Measurements from ENCODE around the gene FAT1.
"Not testable (repeated sequence)": the region's sequence is repeated elsewhere in the genome, so short reads cannot be mapped to it uniquely, and the experiment has no call there.

FAT1 gene

GRCh38 chr4:186762361-186762760 is 38.7 kb upstream of the FAT1 start:
- H3K4me3 ChIP-seq (ENCODE audit: low read depth in 1 of 2, low read length in 2 of 2): no peak overlapping the region
- no peak overlapping the region for H3K9ac ChIP-seq (ENCODE audit: low read depth in 1 of 2, low read length in 2 of 2)
- H3K27ac ChIP-seq (ENCODE audit: low read depth, low read length): no peak overlapping the region
- no peaks in the 10 kb centered on the region for H3K27me3 ChIP-seq (ENCODE audit: control insufficient read depth in 1 of 2, insufficient read depth in 2 of 2, low read length in 2 of 2)
- H3K36me3 ChIP-seq (ENCODE audit: control insufficient read depth in 1 of 2, insufficient read depth in 2 of 2, low read length in 2 of 2): no peaks in the 10 kb centered on the region
- peaks cover 14 to 24% of the 10 kb centered on the region in 2 donors for H3K4me1 ChIP-seq (ENCODE audit: control insufficient read depth in 1 of 2, insufficient read depth in 2 of 2, low read length in 2 of 2)
- no peaks in the 10 kb centered on the region for H3K9me3 ChIP-seq (ENCODE audit: control insufficient read depth in 1 of 2, low read length in 2 of 2)

- H3K27ac ChIP-seq (ENCODE audit: low read depth, low read length): not testable (repeated sequence)
Measured at GRCh38 chr4:186761956-186762355, 38.3 kb upstream of the FAT1 start.

GRCh38 chr4:186761393-186761792 is 37.7 kb upstream of the FAT1 start:
- H3K27me3 ChIP-seq (ENCODE audit: control insufficient read depth in 1 of 2, insufficient read depth in 2 of 2, low read length in 2 of 2): no peaks in the 10 kb centered on the region
- no peaks in the 10 kb centered on the region for H3K36me3 ChIP-seq (ENCODE audit: control insufficient read depth in 1 of 2, insufficient read depth in 2 of 2, low read length in 2 of 2)
- H3K4me1 ChIP-seq (ENCODE audit: control insufficient read depth in 1 of 2, insufficient read depth in 2 of 2, low read length in 2 of 2): peaks cover 12 to 19% of the 10 kb centered on the region in 2 donors
- H3K4me3 ChIP-seq (ENCODE audit: low read depth in 1 of 2, low read length in 2 of 2): no peak overlapping the region
- H3K9me3 ChIP-seq (ENCODE audit: control insufficient read depth in 1 of 2, low read length in 2 of 2): no peaks in the 10 kb centered on the region
- no peak overlapping the region for H3K9ac ChIP-seq (ENCODE audit: low read depth in 1 of 2, low read length in 2 of 2)
- no peak overlapping the region for H3K27ac ChIP-seq (ENCODE audit: low read depth, low read length)

More at GRCh38 chr4:186761956-186762355, 38.3 kb upstream of the FAT1 start:
- H3K4me3 ChIP-seq (ENCODE audit: low read depth in 1 of 2, low read length in 2 of 2); H3K9me3 ChIP-seq (ENCODE audit: control insufficient read depth in 1 of 2, low read length in 2 of 2); H3K27me3 ChIP-seq (ENCODE audit: control insufficient read depth in 1 of 2, insufficient read depth in 2 of 2, low read length in 2 of 2); H3K9ac ChIP-seq (ENCODE audit: low read depth in 1 of 2, low read length in 2 of 2); H3K36me3 ChIP-seq (ENCODE audit: control insufficient read depth in 1 of 2, insufficient read depth in 2 of 2, low read length in 2 of 2): not testable (repeated sequence)
- peaks cover 14 to 24% of the 10 kb centered on the region in 2 donors for H3K4me1 ChIP-seq (ENCODE audit: control insufficient read depth in 1 of 2, insufficient read depth in 2 of 2, low read length in 2 of 2)

GRCh38 chr4:186760576-186760975 is 36.9 kb upstream of the FAT1 start:
- Histone ChIP-seq H3K27me3 (ENCODE audit: control insufficient read depth in 1 of 2, insufficient read depth in 2 of 2, low read length in 2 of 2) (no peaks in the 10 kb centered on the region), H3K9me3 (ENCODE audit: control insufficient read depth in 1 of 2, low read length in 2 of 2) (no peaks in the 10 kb centered on the region), H3K9ac (ENCODE audit: low read depth in 1 of 2, low read length in 2 of 2) (no peak overlapping the region), H3K4me3 (ENCODE audit: low read depth in 1 of 2, low read length in 2 of 2) (no peak overlapping the region), H3K4me1 (ENCODE audit: control insufficient read depth in 1 of 2, insufficient read depth in 2 of 2, low read length in 2 of 2) (peaks cover 8 to 19% of the 10 kb centered on the region in 2 donors), H3K36me3 (ENCODE audit: control insufficient read depth in 1 of 2, insufficient read depth in 2 of 2, low read length in 2 of 2) (no peaks in the 10 kb centered on the region), H3K27ac (ENCODE audit: low read depth, low read length) (no peak overlapping the region)

GRCh38 chr4:186759990-186760389 is 36.3 kb upstream of the FAT1 start:
- H3K4me3 ChIP-seq (ENCODE audit: low read depth in 1 of 2, low read length in 2 of 2): no peak overlapping the region

GRCh38 chr4:186758929-186759682 is 35.5 kb upstream of the FAT1 start:
- Histone ChIP-seq H3K4me3 (ENCODE audit: low read depth in 1 of 2, low read length in 2 of 2) (no peak overlapping the region), H3K9me3 (ENCODE audit: control insufficient read depth in 1 of 2, low read length in 2 of 2) (no peaks in the 10 kb centered on the region), H3K9ac (ENCODE audit: low read depth in 1 of 2, low read length in 2 of 2) (no peak overlapping the region), H3K36me3 (ENCODE audit: control insufficient read depth in 1 of 2, insufficient read depth in 2 of 2, low read length in 2 of 2) (no peaks in the 10 kb centered on the region), H3K27me3 (ENCODE audit: control insufficient read depth in 1 of 2, insufficient read depth in 2 of 2, low read length in 2 of 2) (no peaks in the 10 kb centered on the region), H3K27ac (ENCODE audit: low read depth, low read length) (no peak overlapping the region), H3K4me1 (ENCODE audit: control insufficient read depth in 1 of 2, insufficient read depth in 2 of 2, low read length in 2 of 2) (peaks cover 8 to 15% of the 10 kb centered on the region in 2 donors)

More at GRCh38 chr4:186759990-186760389, 36.3 kb upstream of the FAT1 start:
- no peaks in the 10 kb centered on the region for H3K36me3 ChIP-seq (ENCODE audit: control insufficient read depth in 1 of 2, insufficient read depth in 2 of 2, low read length in 2 of 2)
- H3K27ac ChIP-seq (ENCODE audit: low read depth, low read length): no peak overlapping the region
- no peaks in the 10 kb centered on the region for H3K27me3 ChIP-seq (ENCODE audit: control insufficient read depth in 1 of 2, insufficient read depth in 2 of 2, low read length in 2 of 2)
- H3K9me3 ChIP-seq (ENCODE audit: control insufficient read depth in 1 of 2, low read length in 2 of 2): no peaks in the 10 kb centered on the region
- no peak overlapping the region for H3K9ac ChIP-seq (ENCODE audit: low read depth in 1 of 2, low read length in 2 of 2)
- peaks cover 8 to 18% of the 10 kb centered on the region in 2 donors for H3K4me1 ChIP-seq (ENCODE audit: control insufficient read depth in 1 of 2, insufficient read depth in 2 of 2, low read length in 2 of 2)

GRCh38 chr4:186757696-186758355 is 34.2 kb upstream of the FAT1 start:
- H3K27me3 ChIP-seq (ENCODE audit: control insufficient read depth in 1 of 2, insufficient read depth in 2 of 2, low read length in 2 of 2): no peaks in the 10 kb centered on the region
- H3K4me1 ChIP-seq (ENCODE audit: control insufficient read depth in 1 of 2, insufficient read depth in 2 of 2, low read length in 2 of 2): peaks cover 8 to 18% of the 10 kb centered on the region in 2 donors
- H3K36me3 ChIP-seq (ENCODE audit: control insufficient read depth in 1 of 2, insufficient read depth in 2 of 2, low read length in 2 of 2): no peaks in the 10 kb centered on the region
- no peak overlapping the region for H3K9ac ChIP-seq (ENCODE audit: low read depth in 1 of 2, low read length in 2 of 2)
- no peak overlapping the region for H3K4me3 ChIP-seq (ENCODE audit: low read depth in 1 of 2, low read length in 2 of 2)
- H3K9me3 ChIP-seq (ENCODE audit: control insufficient read depth in 1 of 2, low read length in 2 of 2): no peaks in the 10 kb centered on the region
- H3K27ac ChIP-seq (ENCODE audit: low read depth, low read length): no peak overlapping the region

GRCh38 chr4:186756550-186756949 is 32.9 kb upstream of the FAT1 start:
- H3K9ac ChIP-seq (ENCODE audit: low read depth in 1 of 2, low read length in 2 of 2); H3K36me3 ChIP-seq (ENCODE audit: control insufficient read depth in 1 of 2, insufficient read depth in 2 of 2, low read length in 2 of 2); H3K27ac ChIP-seq (ENCODE audit: low read depth, low read length); H3K27me3 ChIP-seq (ENCODE audit: control insufficient read depth in 1 of 2, insufficient read depth in 2 of 2, low read length in 2 of 2); H3K9me3 ChIP-seq (ENCODE audit: control insufficient read depth in 1 of 2, low read length in 2 of 2); H3K4me3 ChIP-seq (ENCODE audit: low read depth in 1 of 2, low read length in 2 of 2): not testable (repeated sequence)
- H3K4me1 ChIP-seq (ENCODE audit: control insufficient read depth in 1 of 2, insufficient read depth in 2 of 2, low read length in 2 of 2): peaks cover 8 to 18% of the 10 kb centered on the region in 2 donors

- Histone ChIP-seq H3K27me3 (ENCODE audit: control insufficient read depth in 1 of 2, insufficient read depth in 2 of 2, low read length in 2 of 2) (no peaks in the 10 kb centered on the region), H3K27ac (ENCODE audit: low read depth, low read length) (peak overlapping the region; percentile 16), H3K4me1 (ENCODE audit: control insufficient read depth in 1 of 2, insufficient read depth in 2 of 2, low read length in 2 of 2) (peaks cover 8 to 18% of the 10 kb centered on the region in 2 donors), H3K4me3 (ENCODE audit: low read depth in 1 of 2, low read length in 2 of 2) (no peak overlapping the region), H3K36me3 (ENCODE audit: control insufficient read depth in 1 of 2, insufficient read depth in 2 of 2, low read length in 2 of 2) (no peaks in the 10 kb centered on the region), H3K9ac (ENCODE audit: low read depth in 1 of 2, low read length in 2 of 2) (no peak overlapping the region), H3K9me3 (ENCODE audit: control insufficient read depth in 1 of 2, low read length in 2 of 2) (no peaks in the 10 kb centered on the region)
Measured at GRCh38 chr4:186755550-186756519, 32.2 kb upstream of the FAT1 start.

Measured in duodenal mucosa (tissue), 2 donors.